Measurements from ENCODE around the gene KRT73. TPM values are rescaled to one million over a fixed set of nuclear protein-coding genes. Genes with fewer than 3 reads are reported as not detected.

KRT73 gene
- total and polyA plus RNA-seq, 9 of the 15 experiments (the other 6 are each of a cell fraction or from before 2014, with no cell fraction given): 0.09 to 0.18 (median 0.13) TPM; not detected in 5

DNA sequence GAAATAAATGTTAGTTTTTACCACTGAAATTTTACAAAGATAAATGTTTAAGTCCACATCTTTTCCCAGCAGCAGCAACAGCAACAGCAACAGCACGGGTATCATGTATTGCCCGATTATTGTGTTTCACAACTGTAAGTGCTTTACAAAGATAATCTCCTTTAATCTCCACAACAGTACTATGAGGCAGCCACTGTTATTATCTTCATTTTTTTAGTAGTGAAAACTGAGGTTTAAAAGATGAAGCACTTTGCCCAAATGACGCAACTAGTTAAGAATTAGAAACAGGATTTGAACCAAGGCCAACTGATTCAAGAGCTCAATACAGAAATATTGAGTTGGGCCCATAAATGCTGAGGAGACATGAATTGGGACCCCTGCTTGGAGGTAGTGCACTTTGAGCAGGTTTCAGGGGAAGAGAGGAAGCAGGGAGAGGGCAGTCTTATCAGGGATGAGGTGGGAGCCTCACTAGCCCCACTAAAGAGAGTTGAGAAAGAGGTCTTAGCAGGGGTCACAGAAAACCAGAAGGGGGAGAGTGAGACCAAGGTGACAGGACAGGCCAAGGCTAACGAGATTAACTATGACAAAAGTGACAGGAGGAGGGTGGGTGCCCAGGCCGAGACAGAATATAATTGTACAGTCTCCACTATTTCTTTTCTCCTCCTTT is 18.4 kb upstream of the KRT73 start (continued):
- no peak for TF ChIP-seq CEBPG (CRISPR knock-in tag; IDR thresholded peaks at IDR 0.05)
- TF ChIP-seq CEBPG (tag; conservative IDR thresholded peaks at IDR 0.05 in 1 of 2, IDR thresholded peaks at IDR 0.05 in 1 of 2): peak in 1 of 2 experiments; percentile 23; a peak in 1 of 4 replicates
- TF ChIP-seq, protein P1, sequence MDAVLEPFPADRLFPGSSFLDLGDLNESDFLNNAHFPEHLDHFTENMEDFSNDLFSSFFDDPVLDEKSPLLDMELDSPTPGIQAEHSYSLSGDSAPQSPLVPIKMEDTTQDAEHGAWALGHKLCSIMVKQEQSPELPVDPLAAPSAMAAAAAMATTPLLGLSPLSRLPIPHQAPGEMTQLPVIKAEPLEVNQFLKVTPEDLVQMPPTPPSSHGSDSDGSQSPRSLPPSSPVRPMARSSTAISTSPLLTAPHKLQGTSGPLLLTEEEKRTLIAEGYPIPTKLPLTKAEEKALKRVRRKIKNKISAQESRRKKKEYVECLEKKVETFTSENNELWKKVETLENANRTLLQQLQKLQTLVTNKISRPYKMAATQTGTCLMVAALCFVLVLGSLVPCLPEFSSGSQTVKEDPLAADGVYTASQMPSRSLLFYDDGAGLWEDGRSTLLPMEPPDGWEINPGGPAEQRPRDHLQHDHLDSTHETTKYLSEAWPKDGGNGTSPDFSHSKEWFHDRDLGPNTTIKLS (IDR thresholded peaks at IDR 0.05; ENCODE audit: borderline replicate concordance, low read depth): no peak
- no peak for TF ChIP-seq CREBBP (IDR thresholded peaks at IDR 0.05; ENCODE audit: low read depth, low read length)
- TF ChIP-seq CEBPB (tag; IDR thresholded peaks at IDR 0.05): peak; percentile 74
- TF ChIP-seq, protein P2, sequence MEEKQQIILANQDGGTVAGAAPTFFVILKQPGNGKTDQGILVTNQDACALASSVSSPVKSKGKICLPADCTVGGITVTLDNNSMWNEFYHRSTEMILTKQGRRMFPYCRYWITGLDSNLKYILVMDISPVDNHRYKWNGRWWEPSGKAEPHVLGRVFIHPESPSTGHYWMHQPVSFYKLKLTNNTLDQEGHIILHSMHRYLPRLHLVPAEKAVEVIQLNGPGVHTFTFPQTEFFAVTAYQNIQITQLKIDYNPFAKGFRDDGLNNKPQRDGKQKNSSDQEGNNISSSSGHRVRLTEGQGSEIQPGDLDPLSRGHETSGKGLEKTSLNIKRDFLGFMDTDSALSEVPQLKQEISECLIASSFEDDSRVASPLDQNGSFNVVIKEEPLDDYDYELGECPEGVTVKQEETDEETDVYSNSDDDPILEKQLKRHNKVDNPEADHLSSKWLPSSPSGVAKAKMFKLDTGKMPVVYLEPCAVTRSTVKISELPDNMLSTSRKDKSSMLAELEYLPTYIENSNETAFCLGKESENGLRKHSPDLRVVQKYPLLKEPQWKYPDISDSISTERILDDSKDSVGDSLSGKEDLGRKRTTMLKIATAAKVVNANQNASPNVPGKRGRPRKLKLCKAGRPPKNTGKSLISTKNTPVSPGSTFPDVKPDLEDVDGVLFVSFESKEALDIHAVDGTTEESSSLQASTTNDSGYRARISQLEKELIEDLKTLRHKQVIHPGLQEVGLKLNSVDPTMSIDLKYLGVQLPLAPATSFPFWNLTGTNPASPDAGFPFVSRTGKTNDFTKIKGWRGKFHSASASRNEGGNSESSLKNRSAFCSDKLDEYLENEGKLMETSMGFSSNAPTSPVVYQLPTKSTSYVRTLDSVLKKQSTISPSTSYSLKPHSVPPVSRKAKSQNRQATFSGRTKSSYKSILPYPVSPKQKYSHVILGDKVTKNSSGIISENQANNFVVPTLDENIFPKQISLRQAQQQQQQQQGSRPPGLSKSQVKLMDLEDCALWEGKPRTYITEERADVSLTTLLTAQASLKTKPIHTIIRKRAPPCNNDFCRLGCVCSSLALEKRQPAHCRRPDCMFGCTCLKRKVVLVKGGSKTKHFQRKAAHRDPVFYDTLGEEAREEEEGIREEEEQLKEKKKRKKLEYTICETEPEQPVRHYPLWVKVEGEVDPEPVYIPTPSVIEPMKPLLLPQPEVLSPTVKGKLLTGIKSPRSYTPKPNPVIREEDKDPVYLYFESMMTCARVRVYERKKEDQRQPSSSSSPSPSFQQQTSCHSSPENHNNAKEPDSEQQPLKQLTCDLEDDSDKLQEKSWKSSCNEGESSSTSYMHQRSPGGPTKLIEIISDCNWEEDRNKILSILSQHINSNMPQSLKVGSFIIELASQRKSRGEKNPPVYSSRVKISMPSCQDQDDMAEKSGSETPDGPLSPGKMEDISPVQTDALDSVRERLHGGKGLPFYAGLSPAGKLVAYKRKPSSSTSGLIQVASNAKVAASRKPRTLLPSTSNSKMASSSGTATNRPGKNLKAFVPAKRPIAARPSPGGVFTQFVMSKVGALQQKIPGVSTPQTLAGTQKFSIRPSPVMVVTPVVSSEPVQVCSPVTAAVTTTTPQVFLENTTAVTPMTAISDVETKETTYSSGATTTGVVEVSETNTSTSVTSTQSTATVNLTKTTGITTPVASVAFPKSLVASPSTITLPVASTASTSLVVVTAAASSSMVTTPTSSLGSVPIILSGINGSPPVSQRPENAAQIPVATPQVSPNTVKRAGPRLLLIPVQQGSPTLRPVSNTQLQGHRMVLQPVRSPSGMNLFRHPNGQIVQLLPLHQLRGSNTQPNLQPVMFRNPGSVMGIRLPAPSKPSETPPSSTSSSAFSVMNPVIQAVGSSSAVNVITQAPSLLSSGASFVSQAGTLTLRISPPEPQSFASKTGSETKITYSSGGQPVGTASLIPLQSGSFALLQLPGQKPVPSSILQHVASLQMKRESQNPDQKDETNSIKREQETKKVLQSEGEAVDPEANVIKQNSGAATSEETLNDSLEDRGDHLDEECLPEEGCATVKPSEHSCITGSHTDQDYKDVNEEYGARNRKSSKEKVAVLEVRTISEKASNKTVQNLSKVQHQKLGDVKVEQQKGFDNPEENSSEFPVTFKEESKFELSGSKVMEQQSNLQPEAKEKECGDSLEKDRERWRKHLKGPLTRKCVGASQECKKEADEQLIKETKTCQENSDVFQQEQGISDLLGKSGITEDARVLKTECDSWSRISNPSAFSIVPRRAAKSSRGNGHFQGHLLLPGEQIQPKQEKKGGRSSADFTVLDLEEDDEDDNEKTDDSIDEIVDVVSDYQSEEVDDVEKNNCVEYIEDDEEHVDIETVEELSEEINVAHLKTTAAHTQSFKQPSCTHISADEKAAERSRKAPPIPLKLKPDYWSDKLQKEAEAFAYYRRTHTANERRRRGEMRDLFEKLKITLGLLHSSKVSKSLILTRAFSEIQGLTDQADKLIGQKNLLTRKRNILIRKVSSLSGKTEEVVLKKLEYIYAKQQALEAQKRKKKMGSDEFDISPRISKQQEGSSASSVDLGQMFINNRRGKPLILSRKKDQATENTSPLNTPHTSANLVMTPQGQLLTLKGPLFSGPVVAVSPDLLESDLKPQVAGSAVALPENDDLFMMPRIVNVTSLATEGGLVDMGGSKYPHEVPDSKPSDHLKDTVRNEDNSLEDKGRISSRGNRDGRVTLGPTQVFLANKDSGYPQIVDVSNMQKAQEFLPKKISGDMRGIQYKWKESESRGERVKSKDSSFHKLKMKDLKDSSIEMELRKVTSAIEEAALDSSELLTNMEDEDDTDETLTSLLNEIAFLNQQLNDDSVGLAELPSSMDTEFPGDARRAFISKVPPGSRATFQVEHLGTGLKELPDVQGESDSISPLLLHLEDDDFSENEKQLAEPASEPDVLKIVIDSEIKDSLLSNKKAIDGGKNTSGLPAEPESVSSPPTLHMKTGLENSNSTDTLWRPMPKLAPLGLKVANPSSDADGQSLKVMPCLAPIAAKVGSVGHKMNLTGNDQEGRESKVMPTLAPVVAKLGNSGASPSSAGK (IDR thresholded peaks at IDR 0.05): no peak
- TF ChIP-seq ARID1B (IDR thresholded peaks at IDR 0.05): no peak
- TF ChIP-seq, protein P3, sequence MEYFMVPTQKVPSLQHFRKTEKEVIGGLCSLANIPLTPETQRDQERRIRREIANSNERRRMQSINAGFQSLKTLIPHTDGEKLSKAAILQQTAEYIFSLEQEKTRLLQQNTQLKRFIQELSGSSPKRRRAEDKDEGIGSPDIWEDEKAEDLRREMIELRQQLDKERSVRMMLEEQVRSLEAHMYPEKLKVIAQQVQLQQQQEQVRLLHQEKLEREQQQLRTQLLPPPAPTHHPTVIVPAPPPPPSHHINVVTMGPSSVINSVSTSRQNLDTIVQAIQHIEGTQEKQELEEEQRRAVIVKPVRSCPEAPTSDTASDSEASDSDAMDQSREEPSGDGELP (CRISPR knock-in tag; IDR thresholded peaks at IDR 0.05; ENCODE audit: borderline replicate concordance): no peak
